Prostate gland (tissue), 2 donors: ENCODE data around the gene PPP1R36.

Experiments used
- POLR2A ChIP-seq: fragments of 450-650 bp; IDR thresholded peaks from one replicate; pipeline ENCODE4 v1.6.1; 2016; ENCODE audit warnings: antibody characterized with exemption, mild to moderate bottlenecking
- POLR2AphosphoS5 ChIP-seq: sonication (generic); formaldehyde crosslinking; IDR thresholded peaks from one replicate; pipeline ENCODE4 v1.6.1; 2017; ENCODE audit warnings: antibody characterized with exemption
- TF ChIP-seq, protein P1 (sequence below), 4 experiments: fragments of 200-600 bp in 2 of 4; fragments of 450-650 bp in 2 of 4; sonication (generic) in 2 of 4; IDR thresholded peaks; 1 replicate in 3 of 4; 2 replicates in 1 of 4; pipeline ENCODE4 v1.5.1; 2016 to 2019; ENCODE audit warnings: antibody characterized with exemption in 4 of 4, mild to moderate bottlenecking in 2 of 4, moderate library complexity in 2 of 4

DNA sequence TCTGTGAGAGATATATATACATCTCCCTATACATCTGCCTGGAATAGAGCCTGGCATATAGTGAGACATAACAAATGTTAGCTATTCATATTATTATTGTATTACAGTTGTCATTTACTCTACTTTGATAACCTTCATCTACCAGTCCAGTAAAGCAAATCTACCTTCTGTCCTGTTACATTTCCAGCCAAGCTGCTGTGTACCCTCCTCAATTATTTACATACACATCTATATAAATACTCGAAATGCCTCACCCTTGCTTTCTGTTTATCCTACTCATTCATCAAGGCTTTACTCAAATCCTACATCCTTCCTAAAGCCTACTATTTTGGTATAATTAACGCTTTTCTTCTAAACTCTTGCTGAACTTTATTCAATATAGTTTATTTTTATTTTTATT lies 36.5 kb upstream of the PPP1R36 start:
- TF ChIP-seq, protein P1, sequence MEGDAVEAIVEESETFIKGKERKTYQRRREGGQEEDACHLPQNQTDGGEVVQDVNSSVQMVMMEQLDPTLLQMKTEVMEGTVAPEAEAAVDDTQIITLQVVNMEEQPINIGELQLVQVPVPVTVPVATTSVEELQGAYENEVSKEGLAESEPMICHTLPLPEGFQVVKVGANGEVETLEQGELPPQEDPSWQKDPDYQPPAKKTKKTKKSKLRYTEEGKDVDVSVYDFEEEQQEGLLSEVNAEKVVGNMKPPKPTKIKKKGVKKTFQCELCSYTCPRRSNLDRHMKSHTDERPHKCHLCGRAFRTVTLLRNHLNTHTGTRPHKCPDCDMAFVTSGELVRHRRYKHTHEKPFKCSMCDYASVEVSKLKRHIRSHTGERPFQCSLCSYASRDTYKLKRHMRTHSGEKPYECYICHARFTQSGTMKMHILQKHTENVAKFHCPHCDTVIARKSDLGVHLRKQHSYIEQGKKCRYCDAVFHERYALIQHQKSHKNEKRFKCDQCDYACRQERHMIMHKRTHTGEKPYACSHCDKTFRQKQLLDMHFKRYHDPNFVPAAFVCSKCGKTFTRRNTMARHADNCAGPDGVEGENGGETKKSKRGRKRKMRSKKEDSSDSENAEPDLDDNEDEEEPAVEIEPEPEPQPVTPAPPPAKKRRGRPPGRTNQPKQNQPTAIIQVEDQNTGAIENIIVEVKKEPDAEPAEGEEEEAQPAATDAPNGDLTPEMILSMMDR (IDR thresholded peaks at IDR 0.05) = no peak
- TF ChIP-seq POLR2AphosphoS5 (peak; percentile 64), POLR2A (no peak)
